Endothelial cell of hepatic sinusoid (primary cell): ENCODE data around the gene CDH16.

Experiments
- in situ Hi-C: cut with HindIII; loops from 2 replicates; pipeline ENCODE4 v1.10.0; 2017; ENCODE audit warnings: low sequenced_read_pairs

The CDH16 gene

GRCh38 chr16:66931665-66932064 lies 13.0 kb upstream of the CDH16 start:
- in situ Hi-C loops: loop anchor here (10.0 kb wide), 1 partner anchor 453 kb away; no protein-coding TSS in a partner anchor

GRCh38 chr16:66930189-66930588 lies 11.5 kb upstream of the CDH16 start:
- in situ Hi-C loops: loop anchor here (10.0 kb wide), 1 partner anchor 455 kb away; no protein-coding TSS in a partner anchor

GRCh38 chr16:66928702-66929388 lies 10.2 kb upstream of the CDH16 start:
- in situ Hi-C loops: no loop called here

GRCh38 chr16:66927918-66928649 lies 9.4 kb upstream of the CDH16 start:
- in situ Hi-C loops: no loop called here

- in situ Hi-C loops: no loop called here
These were observed 8.3 kb upstream of the CDH16 start for GRCh38 chr16:66926961-66927436.

GRCh38 chr16:66926171-66926947 lies 7.7 kb upstream of the CDH16 start:
- in situ Hi-C loops: no loop called here

- in situ Hi-C loops: no loop called here
These were observed 6.7 kb upstream of the CDH16 start, which contains the start of gene RRAD for GRCh38 chr16:66925322-66925840. Gene RRAD, minus strand, starts transcription at chr16:66925535. Its CDS starts 356 bp downstream, at chr16:66925179.

GRCh38 chr16:66924527-66925321 lies 6.0 kb upstream of the CDH16 start:
- in situ Hi-C loops: no loop called here

GRCh38 chr16:66923866-66924265 lies 5.2 kb upstream of the CDH16 start:
- in situ Hi-C loops: no loop called here

- in situ Hi-C loops: no loop called here
These were observed 4.6 kb upstream of the CDH16 start for GRCh38 chr16:66923247-66923731.

- in situ Hi-C loops: no loop called here
These were observed 3.2 kb upstream of the CDH16 start for GRCh38 chr16:66921729-66922450.

- in situ Hi-C loops: no loop called here
These were observed 2.4 kb upstream of the CDH16 start for GRCh38 chr16:66920924-66921680.

- in situ Hi-C loops: no loop called here
These were observed 1.6 kb upstream of the CDH16 start for GRCh38 chr16:66920299-66920590.

GRCh38 chr16:66919569-66920298 lies 1.0 kb upstream of the CDH16 start:
- in situ Hi-C loops: no loop called here

GRCh38 chr16:66918355-66918754 lies 330 bp downstream of the CDH16 start:
- in situ Hi-C loops: no loop called here

- in situ Hi-C loops: no loop called here
These were observed 944 bp downstream of the CDH16 start for GRCh38 chr16:66917741-66918140.

GRCh38 chr16:66916518-66916917 lies 2.2 kb downstream of the CDH16 start:
- in situ Hi-C loops: no loop called here

GRCh38 chr16:66915041-66915440 lies 3.6 kb downstream of the CDH16 start:
- in situ Hi-C loops: no loop called here
